Fibroblast of pulmonary artery (primary cell): Measurements from ENCODE around the gene WSCD1.

ENCODE experiments used
- DNase-seq: peaks from one replicate; pipeline ENCODE4 v3.0.0-alpha.2; 2010; ENCODE audit warnings: low read depth
- H3K4me3 ChIP-seq: replicated peaks from 2 replicates; pipeline ENCODE4 v1.5.1; 2011; ENCODE audit warnings: low read depth, mild to moderate bottlenecking, control low read depth, low read length, moderate library complexity
- CTCF ChIP-seq: IDR thresholded peaks from 2 replicates; pipeline ENCODE4 v1.5.1; 2011; ENCODE audit warnings: mild to moderate bottlenecking, control low read depth, low read length, inconsistent platforms; ENCODE audit errors: missing control alignments

Gene WSCD1

DNA sequence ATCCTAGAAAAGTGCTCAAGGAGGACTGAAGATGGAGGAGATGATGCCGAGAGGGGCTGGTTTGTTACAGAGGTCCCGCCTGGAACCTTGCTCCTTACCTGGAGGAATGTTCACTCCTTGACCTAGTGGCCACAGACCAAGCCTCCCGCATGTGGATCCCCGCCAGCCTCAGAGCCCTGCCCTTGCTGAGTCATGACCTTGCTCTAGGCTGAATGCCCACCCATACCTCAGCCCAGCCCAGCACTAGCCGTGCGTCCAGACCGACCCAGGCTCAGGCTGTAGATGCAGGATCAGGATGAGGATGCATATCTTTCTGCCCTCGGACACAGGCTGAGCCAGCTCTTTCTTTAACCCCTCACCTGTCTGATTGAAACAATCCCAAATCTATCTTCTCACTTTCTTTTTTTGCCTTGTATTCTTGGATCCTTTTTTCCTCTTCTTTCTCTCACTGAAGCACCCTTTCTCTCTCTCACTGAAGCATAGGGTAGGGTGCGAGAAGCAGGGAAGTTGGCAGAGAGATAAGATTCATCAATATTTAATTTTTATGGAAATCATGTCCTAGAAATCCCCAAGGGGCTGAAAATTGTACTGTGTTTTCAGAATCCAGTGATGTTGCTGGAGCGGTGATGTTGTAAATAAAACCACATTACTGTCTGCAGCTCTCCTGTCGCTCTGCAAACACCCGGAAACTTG is 34.9 kb downstream of the WSCD1 start:
- TF ChIP-seq CTCF, result no peak
- no peak overlapping the region for H3K4me3 ChIP-seq
- DNase-seq, result no peak

DNA sequence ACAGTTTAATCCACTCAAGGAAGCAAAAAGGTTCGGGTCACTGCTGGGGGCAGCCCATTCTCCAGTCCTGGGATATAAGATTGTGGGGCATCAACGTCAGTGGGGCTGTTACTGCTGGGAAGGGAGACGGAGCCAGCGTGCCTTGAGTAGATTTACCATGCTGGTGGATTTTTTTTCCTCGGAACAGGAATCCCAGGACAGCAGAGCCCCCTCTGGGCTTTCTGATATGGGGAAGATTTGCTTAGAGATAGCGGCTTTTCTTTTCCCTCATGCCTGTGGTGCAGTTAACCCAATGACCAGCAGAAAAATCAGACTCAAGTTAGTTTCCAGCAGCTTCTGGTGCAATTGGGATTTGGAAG is 35.4 kb downstream of the WSCD1 start:
- H3K4me3 ChIP-seq, result no peak overlapping the region
- TF ChIP-seq CTCF, result no peak
- no peak for DNase-seq

DNA sequence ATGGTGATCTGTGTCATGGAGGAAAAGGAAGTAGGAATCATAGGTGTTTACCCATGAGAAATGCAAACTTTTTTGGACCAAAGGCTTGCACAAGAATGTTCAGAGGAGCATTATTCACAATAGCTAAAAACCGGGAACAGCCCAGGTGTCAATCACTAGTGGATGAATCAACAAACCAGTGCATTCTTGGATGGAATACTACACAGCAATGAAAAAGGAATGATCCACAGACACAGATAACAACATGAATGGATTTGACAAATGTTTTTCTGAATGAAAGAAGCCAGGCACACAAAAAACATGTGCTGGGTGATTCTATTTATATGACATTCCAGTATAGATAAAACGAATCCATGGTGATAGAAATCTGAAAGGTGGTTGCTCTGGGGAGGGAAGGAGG is 36.0 kb downstream of the WSCD1 start:
- no peak for TF ChIP-seq CTCF
- DNase-seq, result no peak
- no peak overlapping the region for H3K4me3 ChIP-seq

DNA sequence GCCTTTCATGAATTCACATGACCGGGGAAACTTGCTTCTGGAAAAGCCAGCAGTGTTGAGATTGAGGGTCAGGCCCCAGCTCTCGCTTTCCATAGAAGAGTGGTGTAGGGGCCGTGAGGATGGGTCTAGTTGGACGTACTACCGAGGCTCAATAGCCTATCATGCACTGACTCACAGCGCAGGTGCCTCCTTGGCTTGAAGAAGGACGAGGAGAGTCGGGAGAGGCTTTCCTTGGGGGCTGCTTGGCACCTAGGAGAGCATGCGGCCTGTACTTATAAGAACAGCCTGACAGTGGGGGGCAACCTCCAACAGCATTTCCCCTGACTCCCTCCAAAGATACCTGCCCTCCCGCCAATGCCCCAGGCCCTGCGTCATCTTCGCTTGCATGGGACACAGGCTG is 37.6 kb downstream of the WSCD1 start:
- no peak overlapping the region for H3K4me3 ChIP-seq
- TF ChIP-seq CTCF, result no peak
- DNase-seq, result no peak

DNA sequence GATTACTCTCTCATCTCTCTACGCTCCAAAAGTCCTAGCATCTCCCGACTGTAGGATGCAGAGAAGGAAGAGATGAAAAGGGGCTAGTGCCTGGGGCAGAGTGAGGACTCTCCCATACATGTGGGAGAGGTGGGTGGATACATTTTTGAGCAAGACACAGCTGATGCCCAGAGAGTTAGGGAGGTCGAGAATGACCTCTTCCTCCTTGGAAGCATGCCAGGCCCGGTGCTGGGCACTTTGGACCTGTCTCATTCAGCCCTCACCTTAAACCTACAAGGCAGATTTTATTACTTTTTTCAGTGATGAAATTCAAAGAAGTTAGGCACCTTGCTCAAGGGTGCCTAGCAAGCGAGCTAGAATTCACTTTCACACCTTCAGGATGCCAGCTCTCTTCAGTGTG is 38.2 kb downstream of the WSCD1 start:
- DNase-seq, result no peak
- TF ChIP-seq CTCF, result no peak

DNA sequence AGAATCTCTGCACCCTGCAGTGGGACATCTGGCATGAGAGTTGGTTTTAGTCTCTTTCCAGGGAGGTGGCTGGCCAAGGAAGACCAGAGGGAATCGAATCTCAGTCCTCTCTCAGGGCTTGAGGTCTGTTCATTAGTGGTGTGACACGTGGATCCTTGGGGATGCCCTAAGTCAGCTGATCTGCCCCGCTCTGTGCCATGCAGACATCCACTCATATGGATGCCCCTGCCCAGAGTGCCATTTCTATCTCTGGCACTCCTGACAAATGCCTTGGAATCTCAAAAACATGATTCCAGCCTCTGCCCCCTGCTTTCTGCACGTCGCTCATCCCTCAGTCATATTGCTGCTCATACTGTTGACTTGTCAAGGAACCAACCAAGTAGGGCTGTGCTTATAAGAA is 38.8 kb downstream of the WSCD1 start:
- no peak for TF ChIP-seq CTCF
- DNase-seq, result no peak

More for the DNA sequence above, 38.2 kb downstream of the WSCD1 start:
- no peak overlapping the region for H3K4me3 ChIP-seq

DNA sequence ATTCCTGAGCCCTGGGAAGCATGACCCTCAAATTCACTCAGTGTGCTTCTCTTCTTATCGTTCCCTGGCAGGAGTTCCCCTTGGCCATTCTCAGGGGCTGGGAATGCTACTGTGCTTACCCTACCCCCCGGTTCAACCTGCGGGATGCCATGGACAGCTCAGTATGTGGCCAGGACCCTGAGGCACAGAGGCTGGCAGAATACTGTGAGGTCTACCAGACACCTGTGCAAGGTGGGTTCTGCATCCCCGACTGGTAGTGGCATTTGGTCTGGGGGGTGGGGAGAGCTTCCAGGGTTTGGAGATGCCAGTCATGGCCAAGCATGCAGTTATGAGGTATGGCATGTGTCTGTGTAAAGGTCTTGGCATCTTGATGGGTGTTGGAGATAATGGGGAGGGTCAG is 39.4 kb downstream of the WSCD1 start:
- no peak overlapping the region for H3K4me3 ChIP-seq
- no peak for TF ChIP-seq CTCF
- no peak for DNase-seq

More for the DNA sequence above, 38.8 kb downstream of the WSCD1 start:
- H3K4me3 ChIP-seq, result no peak overlapping the region
